OCI-LY7 (cell line): ENCODE data around the gene CRIP2. TPM values are rescaled to one million over a fixed set of nuclear protein-coding genes. Genes with fewer than 3 reads are reported as not detected.

Experiments used
- BruUV-seq: library from RNA; stranded (reverse); fragments of 400-500 nt; replicated peaks from 2 replicates; lab custom pipeline; 2021; lab: Mats Ljungman, UMichigan
- CTCF ChIA-PET: fragments of 300-600 bp; sonication (Branson Sonifier 250); formaldehyde crosslinking; loops from one replicate; lab custom pipeline; 2022; ENCODE audit warnings: antibody characterized with exemption; ENCODE audit not compliant: unreplicated experiment; lab: Charles Lee
- POLR2A ChIA-PET: fragments of 300-600 bp; sonication (Branson Sonifier 250); formaldehyde crosslinking; loops from one replicate; lab custom pipeline; 2022; ENCODE audit warnings: antibody characterized with exemption; lab: Charles Lee
- DNase-seq: peaks from one replicate; pipeline ENCODE4 v3.0.0-alpha.2; 2015; ENCODE audit warnings: low spot score
- H2AFZ ChIP-seq: fragments of 200-600 bp; sonication (generic), shearing (Covaris generic); 2 replicates; pipeline ENCODE4 v1.6.1; 2014; ENCODE audit warnings: mild to moderate bottlenecking, antibody characterized with exemption, low read length, moderate library complexity
- H3K27ac ChIP-seq: fragments of 200-600 bp; sonication (generic); 2 replicates; pipeline ENCODE4 v1.5.1; 2014; ENCODE audit warnings: mixed run types, low read depth, mild to moderate bottlenecking, moderate library complexity, low read length, inconsistent platforms; ENCODE audit not compliant: poor library complexity, severe bottlenecking
- H3K36me3 ChIP-seq: fragments of 200-600 bp; sonication (generic); 2 replicates; pipeline ENCODE4 v1.6.1; 2014; ENCODE audit warnings: mild to moderate bottlenecking, antibody characterized with exemption, low read length, moderate library complexity, mixed read lengths; ENCODE audit not compliant: insufficient read depth
- H3K4me1 ChIP-seq: fragments of 200-600 bp; sonication (generic); 2 replicates; pipeline ENCODE4 v1.5.1; 2014; ENCODE audit warnings: mild to moderate bottlenecking, low read length; ENCODE audit not compliant: insufficient read depth, poor library complexity, severe bottlenecking
- H3K4me2 ChIP-seq: fragments of 200-600 bp; sonication (generic); 2 replicates; pipeline ENCODE4 v1.6.1; 2014; ENCODE audit warnings: mild to moderate bottlenecking, low read length
- H3K4me3 ChIP-seq: fragments of 200-600 bp; sonication (generic); 2 replicates; pipeline ENCODE4 v1.5.1; 2014; ENCODE audit warnings: mild to moderate bottlenecking, low read depth, low read length; ENCODE audit not compliant: poor library complexity, severe bottlenecking
- H3K79me2 ChIP-seq: fragments of 200-600 bp; sonication (generic); 2 replicates; pipeline ENCODE4 v1.6.1; 2016; ENCODE audit warnings: low read depth, mild to moderate bottlenecking, low read length, moderate library complexity, mixed read lengths; ENCODE audit not compliant: insufficient read depth
- H3K9me2 ChIP-seq: fragments of 200-600 bp; sonication (generic); 2 replicates; pipeline ENCODE4 v1.6.1; 2016; ENCODE audit warnings: mild to moderate bottlenecking, low read length, mixed read lengths; ENCODE audit not compliant: insufficient read depth
- H3K9me3 ChIP-seq: fragments of 200-600 bp; sonication (generic); 2 replicates; pipeline ENCODE4 v1.6.1; 2014; ENCODE audit warnings: mild to moderate bottlenecking, mixed run types, low read length, mixed read lengths
- H4K20me1 ChIP-seq: fragments of 200-600 bp; sonication (generic); 2 replicates; pipeline ENCODE4 v1.6.1; 2014; ENCODE audit warnings: mild to moderate bottlenecking, antibody characterized with exemption, low read length, moderate library complexity, mixed read lengths; ENCODE audit not compliant: insufficient read depth
- EZH2phosphoT487 ChIP-seq: fragments of 200-600 bp; sonication (generic); IDR thresholded peaks from 2 replicates; pipeline ENCODE4 v1.6.1; 2018; ENCODE audit warnings: low read depth, borderline replicate concordance, mild to moderate bottlenecking, mixed run types, antibody characterized with exemption, low read length, moderate library complexity, mixed read lengths
- intact Hi-C: fragments of 100-400 bp; cut with micrococcal nuclease; formaldehyde crosslinking; loops from one replicate; pipeline ENCODE4 v1.10.0; 2022; ENCODE audit not compliant: unreplicated experiment
- total RNA-seq, 2 experiments: library from RNA; depleted of rRNA in 1 of 2; stranded (reverse); fragments of >200 nt in 1 of 2; shearing (Covaris generic) in 1 of 2; gene quantifications; 2 replicates each; pipeline ENCODE4 v1.2.3, GENCODE V29; 2014 to 2022
- TF ChIP-seq, protein P1 (sequence below): fragments of 200-600 bp; sonication (generic); conservative IDR thresholded peaks from 2 replicates; pipeline ENCODE4 v1.5.1; 2014; ENCODE audit warnings: mild to moderate bottlenecking, antibody characterized with exemption, low read length, moderate library complexity, mixed read lengths

The CRIP2 gene
- total RNA-seq, 2 experiments from 2014 or later: not detected

DNA sequence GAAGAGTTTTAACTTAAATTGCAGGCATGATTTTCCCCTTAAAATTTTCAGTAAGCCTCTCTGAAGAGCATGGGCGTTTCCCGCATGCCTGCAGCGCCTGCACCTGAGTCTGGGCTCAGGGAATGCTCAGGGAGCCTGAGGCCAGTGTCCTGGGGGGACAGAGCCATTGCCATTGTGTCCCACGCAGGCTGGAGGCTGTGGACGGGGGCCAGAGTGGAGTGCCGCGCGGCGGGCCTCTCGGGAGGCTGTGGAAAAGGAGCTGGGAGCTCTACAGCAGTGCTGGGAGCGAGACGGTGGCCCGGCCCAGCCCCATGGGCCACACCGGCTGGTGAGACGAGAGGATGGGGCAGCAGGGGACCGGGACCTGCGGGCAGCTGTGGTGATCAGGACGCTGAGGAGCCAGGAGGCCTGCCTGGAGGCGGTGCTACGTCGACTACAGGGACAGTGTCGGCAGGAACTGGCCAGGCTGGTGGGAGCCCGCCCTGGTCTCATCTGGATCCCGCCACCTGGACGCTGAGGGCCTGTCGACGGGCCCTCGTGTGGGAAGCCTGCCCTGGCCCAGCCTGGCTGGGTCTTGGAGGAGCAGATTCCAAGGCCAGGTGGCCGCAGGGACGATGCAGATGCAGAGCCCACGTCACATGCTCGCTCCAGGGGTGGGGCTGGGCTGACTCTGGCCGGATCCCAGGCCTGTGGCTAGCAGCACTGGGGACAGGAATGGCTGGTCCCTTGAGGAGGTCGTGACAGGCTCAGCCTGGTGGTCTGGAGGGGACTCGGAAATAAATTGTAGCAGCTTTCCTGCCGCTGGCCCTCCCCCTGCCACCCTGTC is 24.0 kb downstream of the CRIP2 start:
- Histone ChIP-seq H2AFZ (no peak overlapping the region), H3K9me3 (no peaks in the 10 kb centered on the region), H3K27ac (no peak overlapping the region), H3K4me2 (no peak overlapping the region), H3K79me2 (no peaks in the 10 kb centered on the region), H3K4me1 (no peaks in the 10 kb centered on the region), H4K20me1 (no peaks in the 10 kb centered on the region), H3K9me2 (no peaks in the 10 kb centered on the region), H3K36me3 (peaks cover 15% of the 10 kb centered on the region), H3K4me3 (no peak overlapping the region)
- ChIA-PET CTCF (no interaction called here), POLR2A (no interaction called here)
- BruUV-seq: no TSS peak
- TF ChIP-seq, protein P1, sequence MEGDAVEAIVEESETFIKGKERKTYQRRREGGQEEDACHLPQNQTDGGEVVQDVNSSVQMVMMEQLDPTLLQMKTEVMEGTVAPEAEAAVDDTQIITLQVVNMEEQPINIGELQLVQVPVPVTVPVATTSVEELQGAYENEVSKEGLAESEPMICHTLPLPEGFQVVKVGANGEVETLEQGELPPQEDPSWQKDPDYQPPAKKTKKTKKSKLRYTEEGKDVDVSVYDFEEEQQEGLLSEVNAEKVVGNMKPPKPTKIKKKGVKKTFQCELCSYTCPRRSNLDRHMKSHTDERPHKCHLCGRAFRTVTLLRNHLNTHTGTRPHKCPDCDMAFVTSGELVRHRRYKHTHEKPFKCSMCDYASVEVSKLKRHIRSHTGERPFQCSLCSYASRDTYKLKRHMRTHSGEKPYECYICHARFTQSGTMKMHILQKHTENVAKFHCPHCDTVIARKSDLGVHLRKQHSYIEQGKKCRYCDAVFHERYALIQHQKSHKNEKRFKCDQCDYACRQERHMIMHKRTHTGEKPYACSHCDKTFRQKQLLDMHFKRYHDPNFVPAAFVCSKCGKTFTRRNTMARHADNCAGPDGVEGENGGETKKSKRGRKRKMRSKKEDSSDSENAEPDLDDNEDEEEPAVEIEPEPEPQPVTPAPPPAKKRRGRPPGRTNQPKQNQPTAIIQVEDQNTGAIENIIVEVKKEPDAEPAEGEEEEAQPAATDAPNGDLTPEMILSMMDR: no peak
- TF ChIP-seq EZH2phosphoT487: no peak
- no peak for DNase-seq
- intact Hi-C loops: no loop called here

- BruUV-seq: no TSS peak
- TF ChIP-seq EZH2phosphoT487: no peak
- TF ChIP-seq, protein P1: no peak
- ChIA-PET CTCF (no interaction called here), POLR2A (no interaction called here)
- no peaks in the 10 kb centered on the region for H4K20me1 ChIP-seq
- no peak for DNase-seq
- H3K4me1 ChIP-seq: no peaks in the 10 kb centered on the region
- intact Hi-C loops: no loop called here
- no peak overlapping the region for H3K27ac ChIP-seq
- H3K9me2 ChIP-seq: no peaks in the 10 kb centered on the region
- no peaks in the 10 kb centered on the region for H3K79me2 ChIP-seq
- H3K9me3 ChIP-seq: no peaks in the 10 kb centered on the region
- peaks cover 12% of the 10 kb centered on the region for H3K36me3 ChIP-seq
- no peak overlapping the region for H3K4me3 ChIP-seq
- no peak overlapping the region for H2AFZ ChIP-seq
- H3K4me2 ChIP-seq: no peak overlapping the region
Measured at GRCh38 chr14:105499256-105500035, 24.8 kb downstream of the CRIP2 start.
